HepG2 (cell line): Measurements from ENCODE around the gene C20orf204. TPM values are rescaled to one million over a fixed set of nuclear protein-coding genes. Genes with fewer than 3 reads are reported as not detected.

ENCODE experiments used
- ADNP ChIP-seq: sonication (generic); formaldehyde crosslinking; IDR thresholded peaks from 2 replicates; pipeline ENCODE4 v1.4.0; 2020; ENCODE audit warnings: missing genetic modification reagents
- ATM ChIP-seq: fragments of 450-650 bp; IDR thresholded peaks from 2 replicates; pipeline ENCODE4 v1.7.1; 2017; ENCODE audit warnings: mild to moderate bottlenecking, borderline replicate concordance
- CSRNP1 ChIP-seq: sonication (generic); formaldehyde crosslinking; IDR thresholded peaks from 2 replicates; pipeline ENCODE4 v1.8.1; 2023; ENCODE audit warnings: mild to moderate bottlenecking, missing genetic modification reagents
- DNMT1 ChIP-seq: sonication (generic); formaldehyde crosslinking; IDR thresholded peaks from 2 replicates; pipeline ENCODE4 v1.5.1; 2020; ENCODE audit warnings: mild to moderate bottlenecking, missing genetic modification reagents
- HCFC1 ChIP-seq: fragments of 150-350 bp; IDR thresholded peaks from 2 replicates; pipeline ENCODE4 v1.6.1; 2014; ENCODE audit warnings: low read depth, low read length
- LCORL ChIP-seq, 2 experiments: fragments of 450-650 bp in 1 of 2; sonication (generic) in 1 of 2; formaldehyde crosslinking in 1 of 2; IDR thresholded peaks; 2 replicates each; pipeline versions ENCODE4 v1.5.0 to v1.6.1; 2017 to 2020; ENCODE audit warnings: antibody characterized with exemption in 1 of 2, missing genetic modification reagents in 1 of 2
- MEIS1 ChIP-seq: sonication (generic); formaldehyde crosslinking; IDR thresholded peaks from 2 replicates; pipeline ENCODE4 v1.9.0; 2021; ENCODE audit warnings: mild to moderate bottlenecking, missing genetic modification reagents, moderate library complexity, borderline replicate concordance
- MIER2 ChIP-seq: IDR thresholded peaks from 2 replicates; pipeline ENCODE4 v1.6.1; 2016; ENCODE audit warnings: missing biosample characterization, missing genetic modification reagents
- MYPOP ChIP-seq: sonication (generic); formaldehyde crosslinking; IDR thresholded peaks from 2 replicates; pipeline ENCODE4 v1.8.1; 2023; ENCODE audit warnings: mild to moderate bottlenecking, moderate library complexity, missing genetic modification reagents
- NCOR1 ChIP-seq: fragments of 200-600 bp; sonication (generic); IDR thresholded peaks from 2 replicates; pipeline ENCODE4 v1.7.0; 2017; ENCODE audit warnings: antibody characterized with exemption, low read length, borderline replicate concordance
- NR3C1 ChIP-seq: sonication (generic); formaldehyde crosslinking; IDR thresholded peaks from 2 replicates; pipeline ENCODE4 v1.4.0; 2020; ENCODE audit warnings: missing genetic modification reagents
- U2AF2 ChIP-seq: fragments of 200-400 bp; formaldehyde crosslinking; IDR thresholded peaks from 2 replicates; pipeline ENCODE4 v1.6.1; 2017; ENCODE audit warnings: low read depth, mild to moderate bottlenecking, low read length
- ZIK1 ChIP-seq: sonication (generic); formaldehyde crosslinking; IDR thresholded peaks from 2 replicates; pipeline ENCODE4 v1.5.0; 2020; ENCODE audit warnings: mild to moderate bottlenecking, low read depth, missing genetic modification reagents, borderline replicate concordance
- ZNF292 ChIP-seq: sonication (generic); formaldehyde crosslinking; IDR thresholded peaks from 2 replicates; pipeline ENCODE4 v1.8.1; 2022; ENCODE audit warnings: mild to moderate bottlenecking, low read depth, missing genetic modification reagents, borderline replicate concordance
- ZNF432 ChIP-seq: sonication (generic); formaldehyde crosslinking; IDR thresholded peaks from 2 replicates; pipeline ENCODE4 v1.5.0; 2020; ENCODE audit warnings: missing genetic modification reagents, mild to moderate bottlenecking, borderline replicate concordance
- ZNF44 ChIP-seq: sonication (generic); formaldehyde crosslinking; IDR thresholded peaks from 2 replicates; pipeline ENCODE4 v1.5.1; 2020; ENCODE audit warnings: mild to moderate bottlenecking, missing genetic modification reagents
- ZNF484 ChIP-seq: sonication (generic); formaldehyde crosslinking; IDR thresholded peaks from 2 replicates; pipeline ENCODE4 v1.5.1; 2020; ENCODE audit warnings: mild to moderate bottlenecking, low read depth, missing genetic modification reagents, borderline replicate concordance
- ZNF747 ChIP-seq: sonication (generic); formaldehyde crosslinking; IDR thresholded peaks from 2 replicates; pipeline ENCODE4 v1.8.1; 2023; ENCODE audit warnings: missing genetic modification reagents, mild to moderate bottlenecking, borderline replicate concordance
- ZNF75D ChIP-seq: sonication (generic); formaldehyde crosslinking; IDR thresholded peaks from 2 replicates; pipeline ENCODE4 v1.8.1; 2023; ENCODE audit warnings: missing genetic modification reagents, mild to moderate bottlenecking, borderline replicate concordance
- ZNF768 ChIP-seq: sonication (generic); formaldehyde crosslinking; IDR thresholded peaks from 2 replicates; pipeline ENCODE4 v1.4.0; 2020; ENCODE audit warnings: missing genetic modification reagents
- ZXDC ChIP-seq: sonication (generic); formaldehyde crosslinking; IDR thresholded peaks from 2 replicates; pipeline ENCODE4 v1.5.0; 2020; ENCODE audit warnings: mild to moderate bottlenecking, missing genetic modification reagents
- polyA plus RNA-seq, 8 experiments: library from polyadenylated mRNA; depleted of rRNA in 3 of 8; stranded (reverse) in 7 of 8; unstranded in 1 of 8; fragments of >200 nt; fragmentation: Illumina TruSeq in 4 of 8; extraction: Trizol in 4 of 8; gene quantifications; 2 replicates each; pipeline versions ENCODE4 v1.2.1 to v1.2.3, GENCODE V29; 2011 to 2016; ENCODE audit warnings: low read depth in 4 of 8, missing spikeins in 1 of 8, mixed read lengths in 1 of 8; ENCODE audit not compliant: insufficient read depth in 1 of 8
- total RNA-seq, 5 experiments: library from RNA; depleted of rRNA; stranded (reverse); fragments of >200 nt; fragmentation: Illumina TruSeq; extraction: Trizol; gene quantifications; 2 replicates each; pipeline ENCODE4 v1.2.3, GENCODE V29; 2016; ENCODE audit warnings: low read depth in 1 of 5
- TF ChIP-seq, protein P1 (sequence below): IDR thresholded peaks from 2 replicates; pipeline ENCODE4 v1.6.1; 2018; ENCODE audit warnings: missing genetic modification reagents

The C20orf204 gene
- total and polyA plus RNA-seq, 2 of the 13 experiments (the other 11 are each of a cell fraction or from before 2014, with no cell fraction given): 22.1 to 80.0 TPM

DNA sequence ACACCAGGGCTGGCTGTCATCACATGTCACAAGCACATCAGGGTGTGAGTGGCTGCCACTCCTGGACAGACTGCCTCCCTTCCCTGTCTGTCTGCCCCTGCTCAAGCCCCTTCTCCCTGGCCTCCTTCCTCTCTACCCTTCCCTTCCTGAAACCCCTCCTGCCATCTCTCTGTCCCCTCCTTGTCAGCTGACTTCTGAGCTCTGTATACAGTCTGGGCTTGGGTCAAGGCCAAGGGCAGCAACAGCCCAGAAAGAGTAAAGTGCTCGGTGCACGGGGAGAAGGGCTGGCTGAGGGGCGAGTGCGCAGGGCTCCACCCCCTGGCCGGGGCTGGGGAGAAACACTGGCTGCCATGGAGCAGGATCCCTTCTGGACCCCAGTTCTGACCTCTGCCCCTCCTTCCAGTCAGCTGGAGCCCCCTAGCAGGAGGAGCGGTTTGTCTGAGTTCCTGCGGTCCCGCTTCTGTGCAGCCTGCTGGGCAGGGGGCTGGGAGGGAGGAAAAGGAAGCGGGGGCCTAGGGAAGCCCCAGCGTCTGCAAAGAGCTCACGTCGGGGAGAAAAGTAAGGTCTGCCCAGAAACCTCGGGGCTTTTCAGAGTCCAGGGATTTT is 46.2 kb downstream of the C20orf204 start (continued):
- TF ChIP-seq ZXDC (no peak), ZNF747 (CRISPR knock-in tag) (no peak), ZNF292 (CRISPR knock-in tag) (peak; percentile 49; the same call in 1 of the 2 replicates), MIER2 (0 out of 2 replicates have a peak, but pooled peaks have one; percentile 32), LCORL (IDR thresholded peaks at IDR 0.05) (no peak), LCORL (CRISPR knock-in tag; IDR thresholded peaks at IDR 0.05) (0 out of 2 replicates have a peak, but pooled peaks have one; percentile 38), NCOR1 (peak; percentile 31; the same call in 1 of the 2 replicates), ZNF44 (CRISPR knock-in tag) (no peak), U2AF2 (no peak), ZNF432 (no peak), HCFC1 (no peak), ZNF484 (CRISPR knock-in tag) (no peak), ZNF768 (CRISPR knock-in tag) (peak; percentile 44; the same call in 1 of the 2 replicates), ZNF75D (CRISPR knock-in tag) (no peak), CSRNP1 (CRISPR knock-in tag) (peak; percentile 29; the same call in 1 of the 2 replicates), ZIK1 (CRISPR knock-in tag) (0 out of 2 replicates have a peak, but pooled peaks have one; percentile 16), DNMT1 (CRISPR knock-in tag) (no peak), ATM (no peak), NR3C1 (CRISPR knock-in tag) (0 out of 2 replicates have a peak, but pooled peaks have one; percentile 16), MEIS1 (CRISPR knock-in tag) (no peak), MYPOP (CRISPR knock-in tag) (no peak), ADNP (CRISPR knock-in tag) (no peak)
- TF ChIP-seq, protein P1, sequence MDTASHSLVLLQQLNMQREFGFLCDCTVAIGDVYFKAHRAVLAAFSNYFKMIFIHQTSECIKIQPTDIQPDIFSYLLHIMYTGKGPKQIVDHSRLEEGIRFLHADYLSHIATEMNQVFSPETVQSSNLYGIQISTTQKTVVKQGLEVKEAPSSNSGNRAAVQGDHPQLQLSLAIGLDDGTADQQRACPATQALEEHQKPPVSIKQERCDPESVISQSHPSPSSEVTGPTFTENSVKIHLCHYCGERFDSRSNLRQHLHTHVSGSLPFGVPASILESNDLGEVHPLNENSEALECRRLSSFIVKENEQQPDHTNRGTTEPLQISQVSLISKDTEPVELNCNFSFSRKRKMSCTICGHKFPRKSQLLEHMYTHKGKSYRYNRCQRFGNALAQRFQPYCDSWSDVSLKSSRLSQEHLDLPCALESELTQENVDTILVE (CRISPR knock-in tag): peak; percentile 78
